Skeletal muscle satellite cell (primary cell): ENCODE results near the gene ATP10A. TPM values are rescaled to one million over a fixed set of nuclear protein-coding genes. Genes with fewer than 3 reads are reported as not detected.
A peak's percentile ranks its signal among the peaks of the same experiment; 100 is the strongest.

Experiments
- H3K27me3 ChIP-seq: 2 replicates; pipeline ENCODE4 v1.7.0; 2013; ENCODE audit warnings: low read length; ENCODE audit not compliant: control insufficient read depth, insufficient read depth
- H3K36me3 ChIP-seq: 2 replicates; pipeline ENCODE4 v1.7.0; 2013; ENCODE audit warnings: mild to moderate bottlenecking, control low read depth, low read length; ENCODE audit not compliant: insufficient read depth
- H3K4me1 ChIP-seq: 2 replicates; pipeline ENCODE4 v1.7.0; 2013; ENCODE audit warnings: low read length; ENCODE audit not compliant: control insufficient read depth, insufficient read depth
- H3K4me2 ChIP-seq: 2 replicates; pipeline ENCODE4 v1.7.0; 2013; ENCODE audit warnings: mild to moderate bottlenecking, low read length
- H3K4me3 ChIP-seq: 2 replicates; pipeline ENCODE4 v1.7.0; 2013; ENCODE audit warnings: low read length
- H3K9ac ChIP-seq: 2 replicates; pipeline ENCODE4 v1.7.0; 2013; ENCODE audit warnings: mild to moderate bottlenecking, low read depth, low read length, moderate library complexity
- H3K9me3 ChIP-seq: replicated peaks from 2 replicates; pipeline ENCODE4 v1.7.0; 2013; ENCODE audit warnings: mild to moderate bottlenecking, control low read depth, low read length
- total RNA-seq: library from RNA; depleted of rRNA; stranded (reverse); fragments of >200 nt; gene quantifications from 2 replicates; pipeline ENCODE4 v1.2.3, GENCODE V29; 2012; rRNA removed

The ATP10A gene, protein sequence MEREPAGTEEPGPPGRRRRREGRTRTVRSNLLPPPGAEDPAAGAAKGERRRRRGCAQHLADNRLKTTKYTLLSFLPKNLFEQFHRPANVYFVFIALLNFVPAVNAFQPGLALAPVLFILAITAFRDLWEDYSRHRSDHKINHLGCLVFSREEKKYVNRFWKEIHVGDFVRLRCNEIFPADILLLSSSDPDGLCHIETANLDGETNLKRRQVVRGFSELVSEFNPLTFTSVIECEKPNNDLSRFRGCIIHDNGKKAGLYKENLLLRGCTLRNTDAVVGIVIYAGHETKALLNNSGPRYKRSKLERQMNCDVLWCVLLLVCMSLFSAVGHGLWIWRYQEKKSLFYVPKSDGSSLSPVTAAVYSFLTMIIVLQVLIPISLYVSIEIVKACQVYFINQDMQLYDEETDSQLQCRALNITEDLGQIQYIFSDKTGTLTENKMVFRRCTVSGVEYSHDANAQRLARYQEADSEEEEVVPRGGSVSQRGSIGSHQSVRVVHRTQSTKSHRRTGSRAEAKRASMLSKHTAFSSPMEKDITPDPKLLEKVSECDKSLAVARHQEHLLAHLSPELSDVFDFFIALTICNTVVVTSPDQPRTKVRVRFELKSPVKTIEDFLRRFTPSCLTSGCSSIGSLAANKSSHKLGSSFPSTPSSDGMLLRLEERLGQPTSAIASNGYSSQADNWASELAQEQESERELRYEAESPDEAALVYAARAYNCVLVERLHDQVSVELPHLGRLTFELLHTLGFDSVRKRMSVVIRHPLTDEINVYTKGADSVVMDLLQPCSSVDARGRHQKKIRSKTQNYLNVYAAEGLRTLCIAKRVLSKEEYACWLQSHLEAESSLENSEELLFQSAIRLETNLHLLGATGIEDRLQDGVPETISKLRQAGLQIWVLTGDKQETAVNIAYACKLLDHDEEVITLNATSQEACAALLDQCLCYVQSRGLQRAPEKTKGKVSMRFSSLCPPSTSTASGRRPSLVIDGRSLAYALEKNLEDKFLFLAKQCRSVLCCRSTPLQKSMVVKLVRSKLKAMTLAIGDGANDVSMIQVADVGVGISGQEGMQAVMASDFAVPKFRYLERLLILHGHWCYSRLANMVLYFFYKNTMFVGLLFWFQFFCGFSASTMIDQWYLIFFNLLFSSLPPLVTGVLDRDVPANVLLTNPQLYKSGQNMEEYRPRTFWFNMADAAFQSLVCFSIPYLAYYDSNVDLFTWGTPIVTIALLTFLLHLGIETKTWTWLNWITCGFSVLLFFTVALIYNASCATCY (N-terminal part only)
- 3.3 and 4.4 TPM in 2 replicates for total RNA-seq

DNA sequence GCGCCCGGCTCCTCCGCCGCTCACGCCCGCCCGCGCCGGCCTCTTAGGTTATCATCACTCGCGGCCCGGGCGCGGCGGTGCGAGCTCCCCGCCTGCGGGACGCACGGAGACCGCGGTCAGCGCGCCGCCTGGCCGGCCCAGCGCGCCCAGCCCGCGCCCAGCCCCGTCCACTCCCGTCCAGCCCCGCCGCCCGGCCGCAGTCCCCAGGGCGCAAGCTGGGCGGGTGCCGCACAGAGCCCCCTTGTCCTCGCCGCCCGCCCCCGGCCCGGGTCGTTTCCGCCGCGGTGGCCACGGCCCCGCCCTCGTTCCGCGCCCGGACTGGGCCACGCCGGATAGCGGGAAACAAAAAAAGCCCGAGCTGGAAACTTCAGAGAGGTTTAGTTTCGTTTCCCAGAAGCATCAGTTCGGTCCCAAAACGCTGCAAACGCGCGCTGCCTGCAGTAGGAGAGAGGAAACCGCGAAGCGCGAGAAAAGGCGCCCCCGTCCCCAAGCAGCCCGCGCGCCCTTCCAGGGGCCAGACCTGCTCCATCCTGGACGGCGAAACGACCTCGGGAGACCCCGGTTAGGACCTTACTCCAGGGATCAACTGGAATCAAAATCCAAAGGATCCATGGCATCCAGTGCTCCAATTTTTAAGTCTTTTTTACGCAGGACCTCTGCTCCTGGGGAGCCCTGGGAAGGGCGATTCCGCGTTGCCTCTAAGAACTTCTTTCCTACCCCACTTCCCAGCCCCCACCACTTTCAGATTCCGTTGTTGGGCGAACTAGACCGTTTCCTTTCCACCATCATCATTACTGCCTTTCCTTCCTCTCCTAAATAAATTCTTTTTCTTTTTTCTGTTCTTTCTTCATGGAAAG lies at the start of gene ATP10A:
Gene ATP10A, minus strand, starts transcription at position 217 of the 857 bp plus-strand sequence. CDS start 231 bp downstream, outside the sequence.
- Histone ChIP-seq H3K27me3 (no peaks in the 10 kb centered on the region), H3K9ac (peak within 1 kb of the TSS; percentile 87), H3K4me3 (peak within 1 kb of the TSS; percentile 87), H3K4me2 (peak within 1 kb of the TSS; percentile 98), H3K9me3 (no peaks in the 10 kb centered on the region), H3K36me3 (no peaks in the 10 kb centered on the region), H3K4me1 (peaks cover 36% of the 10 kb centered on the region)

DNA sequence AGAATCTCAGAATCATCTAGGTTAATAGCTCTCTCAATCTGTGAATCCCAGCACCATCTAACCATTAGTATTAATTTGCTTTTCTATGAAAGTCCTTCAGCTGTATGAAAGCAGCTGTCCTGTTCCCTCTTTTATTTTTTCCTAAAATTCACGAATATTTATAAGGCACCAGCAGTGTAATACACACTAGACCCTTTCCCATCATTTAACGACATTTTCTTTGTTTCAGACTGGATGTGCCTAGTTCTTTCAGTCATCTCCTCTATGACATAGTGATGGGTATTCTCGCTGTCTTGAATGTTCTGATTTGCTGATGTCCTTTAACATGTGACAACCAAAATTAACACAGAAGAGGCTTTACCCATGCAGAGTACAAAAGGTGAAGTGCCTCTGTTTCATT lies 48.9 kb upstream of the ATP10A start:
- no peak overlapping the region for H3K4me2 ChIP-seq
- H3K4me3 ChIP-seq = no peak overlapping the region
- H3K4me1 ChIP-seq = no peaks in the 10 kb centered on the region
- H3K9ac ChIP-seq = no peak overlapping the region
- H3K27me3 ChIP-seq = no peaks in the 10 kb centered on the region
- H3K36me3 ChIP-seq = no peaks in the 10 kb centered on the region
- H3K9me3 ChIP-seq = no peaks in the 10 kb centered on the region

DNA sequence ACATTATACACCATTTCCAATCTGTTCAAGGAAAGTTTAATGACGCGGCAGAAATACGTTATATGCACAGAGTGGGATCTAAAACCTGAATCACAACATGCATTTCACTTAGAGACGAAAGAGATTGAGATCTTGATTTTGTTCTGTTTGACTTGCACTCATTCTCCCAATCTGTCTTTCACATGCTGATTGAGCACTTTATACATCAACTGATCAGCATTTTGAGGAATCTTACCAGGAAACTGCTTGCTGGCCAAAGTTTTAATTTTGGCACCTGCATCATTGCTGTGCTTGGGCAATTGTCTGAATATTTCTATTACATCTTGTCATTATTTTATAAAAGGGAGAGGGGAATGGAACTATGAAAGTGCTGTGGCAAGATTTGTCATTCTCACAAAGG lies 47.7 kb upstream of the ATP10A start:
- H3K9ac ChIP-seq = no peak overlapping the region
- H3K4me2 ChIP-seq = no peak overlapping the region
- no peaks in the 10 kb centered on the region for H3K9me3 ChIP-seq
- H3K27me3 ChIP-seq = no peaks in the 10 kb centered on the region
- H3K4me1 ChIP-seq = no peaks in the 10 kb centered on the region
- no peaks in the 10 kb centered on the region for H3K36me3 ChIP-seq
- H3K4me3 ChIP-seq = no peak overlapping the region

DNA sequence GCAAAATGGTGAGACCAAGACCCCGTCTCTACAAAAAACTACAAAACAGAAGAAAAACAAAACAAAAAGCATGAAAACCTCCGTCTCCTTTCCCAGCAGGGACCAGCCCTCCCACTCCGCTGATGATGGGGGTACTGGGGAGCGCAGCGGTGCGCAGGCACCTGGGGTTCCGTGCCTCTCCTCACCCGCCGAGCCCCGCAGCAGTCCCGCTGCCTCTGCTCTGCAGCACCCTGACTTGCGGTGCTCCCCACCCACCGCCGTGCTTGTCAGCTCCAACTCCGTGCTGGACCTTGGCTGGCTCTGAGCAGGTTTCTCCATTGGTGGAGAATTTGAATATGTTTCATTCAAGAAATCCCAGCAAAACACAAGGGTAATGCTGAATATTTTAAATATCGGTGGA lies 46.7 kb upstream of the ATP10A start:
- no peaks in the 10 kb centered on the region for H3K36me3 ChIP-seq
- no peak overlapping the region for H3K4me2 ChIP-seq
- H3K4me1 ChIP-seq = peaks cover 4% of the 10 kb centered on the region
- no peak overlapping the region for H3K4me3 ChIP-seq
- no peaks in the 10 kb centered on the region for H3K27me3 ChIP-seq
- H3K9me3 ChIP-seq = no peaks in the 10 kb centered on the region
- no peak overlapping the region for H3K9ac ChIP-seq

DNA sequence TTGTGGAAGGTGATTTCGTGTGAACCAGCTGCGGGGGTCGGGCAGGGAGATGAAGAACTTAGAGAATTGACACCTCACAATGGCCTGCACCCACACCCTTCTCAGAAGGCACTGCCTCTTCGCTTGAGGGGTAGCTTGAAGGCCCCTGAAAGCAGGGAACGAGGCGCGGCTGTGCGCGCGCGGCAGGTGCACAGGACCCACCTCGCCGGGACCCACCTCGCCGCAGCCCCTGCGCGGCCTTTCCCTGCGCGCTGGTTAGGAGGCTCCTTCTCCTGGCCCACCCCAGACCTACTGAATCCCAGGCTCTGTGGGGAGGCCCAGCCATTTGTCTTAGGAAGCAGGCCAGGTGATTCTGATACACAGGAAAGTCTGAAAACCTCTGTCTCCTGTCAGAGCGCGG lies 46.2 kb upstream of the ATP10A start:
- Histone ChIP-seq H3K4me3 (no peak overlapping the region), H3K9me3 (no peaks in the 10 kb centered on the region)

DNA sequence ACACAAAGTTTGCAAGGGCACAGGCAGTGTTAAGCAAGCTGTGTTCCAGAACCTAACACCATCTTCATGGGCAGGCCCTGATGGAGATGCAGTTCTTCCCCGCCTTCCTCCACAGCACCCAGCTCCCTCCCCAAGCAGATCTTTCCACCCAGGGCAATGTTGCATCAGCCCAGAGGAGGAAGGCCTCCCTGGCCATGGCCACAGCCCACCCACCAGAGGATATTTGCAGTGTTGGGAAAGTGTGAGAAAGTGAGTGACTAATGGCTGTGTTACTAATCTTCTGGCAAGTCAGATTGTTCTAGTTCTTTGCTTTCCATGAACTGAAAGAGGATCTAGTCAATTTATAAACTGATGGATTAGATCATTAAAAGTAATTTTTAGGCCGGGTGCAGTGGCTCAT lies 42.0 kb upstream of the ATP10A start:
- Histone ChIP-seq H3K27me3 (no peaks in the 10 kb centered on the region), H3K9me3 (no peaks in the 10 kb centered on the region), H3K9ac (no peak overlapping the region), H3K36me3 (no peaks in the 10 kb centered on the region), H3K4me3 (no peak overlapping the region), H3K4me2 (no peak overlapping the region), H3K4me1 (peaks cover 31% of the 10 kb centered on the region)

More for the DNA sequence above, 46.2 kb upstream of the ATP10A start:
- no peak overlapping the region for H3K4me2 ChIP-seq
- no peaks in the 10 kb centered on the region for H3K36me3 ChIP-seq
- no peak overlapping the region for H3K9ac ChIP-seq
- H3K4me1 ChIP-seq = peaks cover 7% of the 10 kb centered on the region
- no peaks in the 10 kb centered on the region for H3K27me3 ChIP-seq

DNA sequence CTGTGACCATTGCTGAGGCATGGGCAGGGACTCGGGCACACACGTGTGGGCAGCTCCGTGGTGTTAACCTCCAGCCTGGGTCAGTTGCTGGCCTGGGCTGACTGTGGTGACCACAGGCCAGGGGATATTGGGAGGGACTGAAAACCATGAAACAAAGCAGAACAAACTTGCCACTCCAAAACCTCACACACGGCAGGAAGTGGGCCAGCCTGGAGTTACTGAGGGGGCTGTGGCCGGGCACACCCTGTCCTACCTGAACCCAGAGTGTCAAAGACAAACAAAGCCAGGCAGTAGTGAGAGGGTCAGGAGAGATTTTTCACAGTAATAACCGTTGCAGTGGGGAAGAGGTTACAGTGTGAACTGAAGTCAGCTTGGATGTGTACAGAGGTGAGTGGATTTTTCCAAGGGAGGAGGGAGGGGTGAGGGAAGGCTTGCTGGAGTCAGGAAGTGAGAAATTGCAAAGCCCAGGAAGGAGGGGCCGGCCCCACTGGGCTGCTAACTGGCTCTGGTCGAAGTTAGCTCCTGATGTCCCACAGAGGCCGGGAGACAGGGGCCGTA lies 40.0 kb upstream of the ATP10A start:
- peaks cover 37% of the 10 kb centered on the region for H3K4me1 ChIP-seq
- no peaks in the 10 kb centered on the region for H3K9me3 ChIP-seq
- H3K36me3 ChIP-seq = no peaks in the 10 kb centered on the region
- no peak overlapping the region for H3K4me3 ChIP-seq
- no peaks in the 10 kb centered on the region for H3K27me3 ChIP-seq
- H3K4me2 ChIP-seq = no peak overlapping the region
- no peak overlapping the region for H3K9ac ChIP-seq

DNA sequence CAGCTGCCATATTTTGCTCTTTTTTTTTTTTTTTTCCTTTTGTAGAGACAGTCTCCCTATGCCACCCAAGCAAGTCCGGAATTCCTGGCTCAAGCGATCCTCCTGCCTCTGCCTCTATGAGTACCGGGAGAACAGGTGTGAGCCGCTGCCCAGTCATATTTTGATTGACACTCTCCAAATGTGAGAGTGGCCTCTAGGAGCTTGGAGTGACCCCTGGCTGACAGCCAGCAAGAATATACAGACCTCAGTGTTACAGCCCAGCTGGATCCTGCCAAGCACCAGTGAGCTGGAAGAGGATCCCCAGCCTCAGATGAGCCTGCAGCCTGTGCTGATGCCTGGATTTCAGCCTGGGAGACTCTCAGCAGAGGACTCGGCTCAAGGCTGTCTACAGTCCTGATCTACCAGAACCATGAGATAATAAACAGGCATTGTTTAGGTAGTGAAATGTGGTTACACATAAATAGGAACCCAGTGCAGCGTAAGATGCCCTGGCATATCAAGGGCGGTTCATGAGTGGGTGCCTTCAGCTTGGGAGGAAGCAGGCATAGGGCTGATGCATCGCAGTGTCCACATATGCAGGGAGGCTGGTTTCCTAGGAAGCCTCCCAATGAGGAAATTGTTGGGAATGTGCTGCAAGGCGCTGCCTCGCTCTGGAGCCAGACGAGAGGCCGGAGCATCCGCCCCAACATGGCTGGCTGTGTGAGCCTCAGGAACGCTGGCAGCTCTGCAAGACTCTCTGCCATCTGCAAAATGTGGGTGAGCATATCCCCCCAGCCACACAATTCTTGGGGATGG lies 38.9 kb upstream of the ATP10A start:
- H3K4me2 ChIP-seq = no peak overlapping the region
- no peaks in the 10 kb centered on the region for H3K27me3 ChIP-seq
- H3K4me1 ChIP-seq = peaks cover 37% of the 10 kb centered on the region
- H3K9ac ChIP-seq = no peak overlapping the region
- H3K9me3 ChIP-seq = no peaks in the 10 kb centered on the region
- H3K36me3 ChIP-seq = no peaks in the 10 kb centered on the region
- H3K4me3 ChIP-seq = no peak overlapping the region

DNA sequence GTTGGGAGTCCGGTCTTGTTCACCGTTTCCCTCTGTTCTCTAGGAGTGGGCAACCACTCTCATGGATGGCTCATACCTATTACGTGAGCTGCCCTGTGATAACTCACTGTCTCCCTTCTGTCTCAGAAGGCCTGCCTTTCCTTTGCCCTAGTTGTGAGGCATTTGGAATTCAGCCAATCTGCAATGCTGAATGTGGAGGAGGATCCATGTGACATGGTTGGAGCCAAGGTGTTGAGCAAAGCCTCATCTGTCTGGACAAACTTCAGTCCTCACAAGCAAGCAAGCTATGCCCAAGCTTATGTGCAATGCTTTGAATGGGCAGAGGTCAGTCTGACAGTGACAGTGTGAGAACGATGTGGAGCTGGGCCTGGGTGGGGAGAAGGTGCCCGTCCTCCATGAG lies 37.8 kb upstream of the ATP10A start:
- no peak overlapping the region for H3K9ac ChIP-seq
- no peak overlapping the region for H3K4me2 ChIP-seq
- no peaks in the 10 kb centered on the region for H3K9me3 ChIP-seq
- no peak overlapping the region for H3K4me3 ChIP-seq
- no peaks in the 10 kb centered on the region for H3K36me3 ChIP-seq
- H3K4me1 ChIP-seq = peaks cover 37% of the 10 kb centered on the region
- no peaks in the 10 kb centered on the region for H3K27me3 ChIP-seq

DNA sequence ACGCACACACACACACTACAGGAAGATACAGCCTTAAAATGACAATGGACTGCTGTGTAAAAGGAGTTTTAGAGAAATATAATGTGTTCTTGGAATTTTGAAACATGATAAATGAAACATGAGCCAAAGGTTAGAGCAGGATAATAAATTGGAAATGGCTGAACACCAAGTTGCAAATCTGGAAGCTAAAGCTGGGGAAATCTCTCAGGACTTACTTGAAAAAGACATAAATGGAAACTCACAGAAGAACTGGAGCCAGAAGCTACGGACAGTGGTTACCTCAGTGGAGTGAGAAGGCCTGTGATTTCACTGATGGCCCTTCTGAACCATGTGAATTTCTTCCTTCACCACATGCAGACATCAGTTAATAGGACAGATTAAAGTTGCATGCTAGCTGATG lies 37.3 kb upstream of the ATP10A start:
- Histone ChIP-seq H3K4me1 (peaks cover 37% of the 10 kb centered on the region), H3K9ac (no peak overlapping the region), H3K36me3 (no peaks in the 10 kb centered on the region), H3K4me3 (no peak overlapping the region), H3K9me3 (no peaks in the 10 kb centered on the region), H3K4me2 (no peak overlapping the region), H3K27me3 (no peaks in the 10 kb centered on the region)
